ENCODE data around the gene RAD51B.
A peak's percentile ranks its signal among the peaks of the same experiment; 100 is the strongest.
"Not testable (repeated sequence)": the region's sequence is repeated elsewhere in the genome, so short reads cannot be mapped to it uniquely, and the experiment has no call there.

The RAD51B gene

DNA sequence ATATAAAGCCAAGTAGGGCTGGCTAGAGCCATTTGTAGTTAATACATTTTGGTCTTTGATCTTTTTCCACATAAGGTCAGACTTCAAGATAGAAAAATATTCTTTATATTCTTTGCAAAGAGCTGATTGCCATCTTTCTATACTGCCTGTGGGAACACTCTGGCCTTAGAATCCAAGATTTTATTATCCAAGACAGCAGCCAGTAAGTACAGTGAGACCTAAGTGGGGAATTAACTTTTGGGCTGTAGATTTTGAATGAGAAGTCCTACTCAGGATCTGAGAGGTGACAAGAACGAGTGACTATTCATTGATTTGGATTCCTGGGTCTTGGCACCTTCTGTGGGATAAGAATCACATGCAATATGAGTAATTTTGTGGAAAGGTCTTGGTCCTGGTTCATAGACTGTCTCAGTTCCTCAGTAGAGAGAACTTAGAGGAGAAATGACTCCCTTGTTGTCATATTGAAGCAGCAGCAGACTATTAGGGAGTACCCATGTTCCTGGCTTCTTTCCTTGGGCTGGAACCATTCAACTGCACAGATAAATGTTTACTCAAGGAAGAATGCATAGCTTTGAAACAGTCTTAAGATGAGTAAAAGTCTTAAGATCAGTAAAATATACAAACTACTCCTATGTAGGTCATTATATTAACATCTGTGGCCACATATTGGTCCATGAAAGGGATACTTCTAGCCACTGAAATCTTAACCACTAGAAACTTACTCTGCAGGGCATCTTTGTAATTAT lies 353.8 kb downstream of the RAD51B start:
- H3K9me3 ChIP-seq (ENCODE audit: control insufficient read depth, low read length) = no peaks in the 10 kb centered on the region
- no peak overlapping the region for H3K4me3 ChIP-seq (ENCODE audit: low read length)
- H3K9ac ChIP-seq (ENCODE audit: low read length) = no peak overlapping the region
- peaks cover 31% of the 10 kb centered on the region for H3K4me1 ChIP-seq (ENCODE audit: control insufficient read depth, insufficient read depth, low read length)
- DNase-seq (ENCODE audit: low read depth) = no peak
- H3K36me3 ChIP-seq (ENCODE audit: control insufficient read depth, insufficient read depth, low read length, severe bottlenecking) = no peaks in the 10 kb centered on the region
- no peaks in the 10 kb centered on the region for H3K27me3 ChIP-seq (replicated peaks; ENCODE audit: control insufficient read depth, insufficient read depth, low read length)

- H3K4me1 ChIP-seq (ENCODE audit: control insufficient read depth, insufficient read depth, low read length) = peaks cover 24% of the 10 kb centered on the region
- H3K9me3 ChIP-seq (ENCODE audit: control insufficient read depth, low read length) = no peaks in the 10 kb centered on the region
- H3K9ac ChIP-seq (ENCODE audit: low read length) = no peak overlapping the region
- H3K27me3 ChIP-seq (replicated peaks; ENCODE audit: control insufficient read depth, insufficient read depth, low read length) = no peaks in the 10 kb centered on the region
- H3K36me3 ChIP-seq (ENCODE audit: control insufficient read depth, insufficient read depth, low read length, severe bottlenecking) = no peaks in the 10 kb centered on the region
- no peak for DNase-seq (ENCODE audit: low read depth)
- H3K4me3 ChIP-seq (ENCODE audit: low read length) = no peak overlapping the region
Measured at GRCh38 chr14:68174446-68174845, 354.9 kb downstream of the RAD51B start.

GRCh38 chr14:68176687-68177086 lies 357.1 kb downstream of the RAD51B start:
- no peaks in the 10 kb centered on the region for H3K27me3 ChIP-seq (replicated peaks; ENCODE audit: control insufficient read depth, insufficient read depth, low read length)
- H3K9ac ChIP-seq (ENCODE audit: low read length) = no peak overlapping the region
- H3K4me1 ChIP-seq (ENCODE audit: control insufficient read depth, insufficient read depth, low read length) = peaks cover 34% of the 10 kb centered on the region
- H3K9me3 ChIP-seq (ENCODE audit: control insufficient read depth, low read length) = no peaks in the 10 kb centered on the region
- H3K36me3 ChIP-seq (ENCODE audit: control insufficient read depth, insufficient read depth, low read length, severe bottlenecking) = no peaks in the 10 kb centered on the region
- no peak for DNase-seq (ENCODE audit: low read depth)
- no peak overlapping the region for H3K4me3 ChIP-seq (ENCODE audit: low read length)

GRCh38 chr14:68177728-68178127 lies 358.1 kb downstream of the RAD51B start:
- Histone ChIP-seq H3K9ac (ENCODE audit: low read length) (no peak overlapping the region), H3K4me3 (ENCODE audit: low read length) (no peak overlapping the region)

GRCh38 chr14:68178282-68178681 lies 358.7 kb downstream of the RAD51B start:
- Histone ChIP-seq H3K4me3 (ENCODE audit: low read length) (no peak overlapping the region), H3K9ac (ENCODE audit: low read length) (no peak overlapping the region), H3K27me3 (replicated peaks; ENCODE audit: control insufficient read depth, insufficient read depth, low read length) (no peaks in the 10 kb centered on the region), H3K9me3 (ENCODE audit: control insufficient read depth, low read length) (no peaks in the 10 kb centered on the region), H3K36me3 (ENCODE audit: control insufficient read depth, insufficient read depth, low read length, severe bottlenecking) (no peaks in the 10 kb centered on the region), H3K4me1 (ENCODE audit: control insufficient read depth, insufficient read depth, low read length) (peaks cover 33% of the 10 kb centered on the region)
- no peak for DNase-seq (ENCODE audit: low read depth)

More at GRCh38 chr14:68177728-68178127, 358.1 kb downstream of the RAD51B start:
- H3K9me3 ChIP-seq (ENCODE audit: control insufficient read depth, low read length) = no peaks in the 10 kb centered on the region
- no peaks in the 10 kb centered on the region for H3K36me3 ChIP-seq (ENCODE audit: control insufficient read depth, insufficient read depth, low read length, severe bottlenecking)
- DNase-seq (ENCODE audit: low read depth) = no peak
- H3K27me3 ChIP-seq (replicated peaks; ENCODE audit: control insufficient read depth, insufficient read depth, low read length) = no peaks in the 10 kb centered on the region
- H3K4me1 ChIP-seq (ENCODE audit: control insufficient read depth, insufficient read depth, low read length) = peaks cover 36% of the 10 kb centered on the region

DNA sequence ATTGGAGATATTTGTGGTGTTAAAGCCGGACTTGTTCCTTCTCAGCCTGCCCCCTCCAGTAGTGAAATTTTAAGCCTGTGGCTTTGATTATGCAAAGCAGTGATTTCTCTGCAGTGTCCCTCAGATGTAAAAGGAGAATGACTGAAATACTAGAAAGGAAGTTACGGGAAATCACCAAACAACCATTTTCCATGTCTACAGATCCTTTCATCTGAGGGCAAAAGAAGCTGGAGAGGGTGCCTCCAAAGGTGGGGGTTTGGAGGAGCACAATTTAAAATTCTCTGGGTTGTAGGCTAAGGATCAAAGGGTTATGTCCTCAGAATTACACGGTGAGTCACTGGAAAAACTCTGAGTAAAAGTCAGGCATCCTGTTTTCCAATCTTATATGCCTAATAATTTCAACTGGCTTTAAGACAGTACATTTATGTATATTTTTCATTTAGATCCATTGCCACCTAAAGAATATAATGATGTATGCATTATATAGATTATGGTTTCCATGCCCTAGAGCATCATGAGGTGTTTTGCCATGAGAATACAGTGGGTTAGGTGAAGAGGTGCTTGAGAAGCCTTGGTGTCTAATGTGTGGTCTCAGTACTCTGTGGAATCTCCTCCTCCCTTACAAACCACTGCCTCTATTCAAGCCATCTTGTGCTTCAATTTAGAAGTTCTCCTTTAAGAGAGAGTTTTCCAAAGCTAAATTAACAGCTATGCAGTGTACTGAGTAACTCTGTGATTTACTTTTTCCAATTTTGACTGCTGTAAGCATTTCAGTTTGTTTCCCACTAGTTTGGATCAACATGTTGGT lies 362.1 kb downstream of the RAD51B start:
- Histone ChIP-seq H3K4me3 (ENCODE audit: low read length) (peak overlapping the region; percentile 40), H3K4me1 (ENCODE audit: control insufficient read depth, insufficient read depth, low read length) (peaks cover 26% of the 10 kb centered on the region), H3K9ac (ENCODE audit: low read length) (peak overlapping the region; percentile 51), H3K36me3 (ENCODE audit: control insufficient read depth, insufficient read depth, low read length, severe bottlenecking) (no peaks in the 10 kb centered on the region), H3K9me3 (ENCODE audit: control insufficient read depth, low read length) (no peaks in the 10 kb centered on the region), H3K27me3 (replicated peaks; ENCODE audit: control insufficient read depth, insufficient read depth, low read length) (no peaks in the 10 kb centered on the region)
- peak; percentile 50 for DNase-seq (ENCODE audit: low read depth)

DNA sequence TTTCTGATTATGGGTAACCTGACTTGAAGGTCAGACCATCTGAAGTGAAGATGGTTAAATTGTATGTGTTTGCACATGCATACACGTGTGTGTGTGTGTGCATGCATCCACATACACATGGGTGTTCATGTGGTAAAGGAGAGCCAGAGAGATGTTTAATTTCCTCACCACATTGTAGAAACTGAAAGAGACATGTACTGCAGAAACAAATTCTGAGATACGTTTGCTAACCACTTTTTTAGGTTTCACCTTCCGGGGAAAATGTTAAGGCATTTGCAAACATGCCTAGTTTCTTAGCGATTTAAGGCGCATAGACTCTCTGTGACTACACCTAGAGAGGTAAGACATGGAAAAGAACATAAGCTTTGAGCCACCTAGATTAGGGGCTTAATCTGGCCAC lies 362.9 kb downstream of the RAD51B start:
- Histone ChIP-seq H3K9ac (ENCODE audit: low read length) (peak overlapping the region; percentile 51), H3K27me3 (replicated peaks; ENCODE audit: control insufficient read depth, insufficient read depth, low read length) (no peaks in the 10 kb centered on the region), H3K36me3 (ENCODE audit: control insufficient read depth, insufficient read depth, low read length, severe bottlenecking) (no peaks in the 10 kb centered on the region), H3K4me1 (ENCODE audit: control insufficient read depth, insufficient read depth, low read length) (peaks cover 26% of the 10 kb centered on the region), H3K9me3 (ENCODE audit: control insufficient read depth, low read length) (no peaks in the 10 kb centered on the region), H3K4me3 (ENCODE audit: low read length) (peak overlapping the region; percentile 40)
- no peak for DNase-seq (ENCODE audit: low read depth)

GRCh38 chr14:68186500-68187276 lies 367.1 kb downstream of the RAD51B start:
- not testable (repeated sequence) for H3K9me3 ChIP-seq (ENCODE audit: control insufficient read depth, low read length); H3K27me3 ChIP-seq (replicated peaks; ENCODE audit: control insufficient read depth, insufficient read depth, low read length)
- peak; percentile 45 for DNase-seq (ENCODE audit: low read depth)

GRCh38 chr14:68188174-68188573 lies 368.6 kb downstream of the RAD51B start:
- DNase-seq (ENCODE audit: low read depth) = no peak
- peaks cover 7% of the 10 kb centered on the region for H3K4me1 ChIP-seq (ENCODE audit: control insufficient read depth, insufficient read depth, low read length)

More at GRCh38 chr14:68186500-68187276, 367.1 kb downstream of the RAD51B start:
- not testable (repeated sequence) for H3K9ac ChIP-seq (ENCODE audit: low read length); H3K4me3 ChIP-seq (ENCODE audit: low read length); H3K36me3 ChIP-seq (ENCODE audit: control insufficient read depth, insufficient read depth, low read length, severe bottlenecking)
- peaks cover 16% of the 10 kb centered on the region for H3K4me1 ChIP-seq (ENCODE audit: control insufficient read depth, insufficient read depth, low read length)

GRCh38 chr14:68190032-68190431 lies 370.5 kb downstream of the RAD51B start:
- Histone ChIP-seq H3K9me3 (ENCODE audit: control insufficient read depth, low read length) (no peaks in the 10 kb centered on the region), H3K27me3 (replicated peaks; ENCODE audit: control insufficient read depth, insufficient read depth, low read length) (no peaks in the 10 kb centered on the region), H3K9ac (ENCODE audit: low read length) (no peak overlapping the region), H3K4me3 (ENCODE audit: low read length) (no peak overlapping the region), H3K4me1 (ENCODE audit: control insufficient read depth, insufficient read depth, low read length) (peaks cover 19% of the 10 kb centered on the region), H3K36me3 (ENCODE audit: control insufficient read depth, insufficient read depth, low read length, severe bottlenecking) (no peaks in the 10 kb centered on the region)
- DNase-seq (ENCODE audit: low read depth) = no peak

More at GRCh38 chr14:68188174-68188573, 368.6 kb downstream of the RAD51B start:
- Histone ChIP-seq H3K9ac (ENCODE audit: low read length) (no peak overlapping the region), H3K4me3 (ENCODE audit: low read length) (no peak overlapping the region), H3K27me3 (replicated peaks; ENCODE audit: control insufficient read depth, insufficient read depth, low read length) (no peaks in the 10 kb centered on the region), H3K36me3 (ENCODE audit: control insufficient read depth, insufficient read depth, low read length, severe bottlenecking) (no peaks in the 10 kb centered on the region), H3K9me3 (ENCODE audit: control insufficient read depth, low read length) (no peaks in the 10 kb centered on the region)
